Colonic mucosa (tissue), 4 donors: ENCODE measurements around the gene SCP2. TPM values are rescaled to one million over a fixed set of nuclear protein-coding genes. Genes with fewer than 3 reads are reported as not detected.

Experiments
- DNase-seq: peaks from one replicate; pipeline ENCODE4 v3.0.0-alpha.2; 2020
- H3K27ac ChIP-seq: fragments of 200-600 bp; one replicate; pipeline ENCODE4 v1.8.0; 2021
- H3K27me3 ChIP-seq: fragments of 200-600 bp; one replicate; pipeline ENCODE4 v1.8.0; 2021
- H3K36me3 ChIP-seq: fragments of 200-600 bp; one replicate; pipeline ENCODE4 v1.8.0; 2021
- H3K4me1 ChIP-seq: fragments of 200-600 bp; one replicate; pipeline ENCODE4 v1.8.0; 2021; ENCODE audit warnings: mild to moderate bottlenecking
- H3K4me3 ChIP-seq: fragments of 200-600 bp; one replicate; pipeline ENCODE4 v1.8.0; 2021
- H3K9ac ChIP-seq, 2 donors: one replicate each; pipeline ENCODE4 v1.7.0; 2013; ENCODE audit warnings: control low read depth in 2 of 2, low read depth in 2 of 2, low read length in 2 of 2
- H3K9me3 ChIP-seq: fragments of 200-600 bp; one replicate; pipeline ENCODE4 v1.8.0; 2021
- intact Hi-C: fragments of 100-400 bp; cut with DNase I; formaldehyde crosslinking; loops from one replicate; pipeline ENCODE4 v1.14.1; 2022
- total RNA-seq, 2 donors: library from RNA; stranded (reverse); fragmentation: NEBNext Ultra II Directional in 1 of 2; extraction: Animal tissue kit (Norgen Biotek cat#: 25700) in 1 of 2; gene quantifications; one replicate each; pipeline ENCODE4 v1.2.1, GENCODE V29; 2021
- TF ChIP-seq, protein P1 (sequence below): fragments of 200-600 bp; IDR thresholded peaks from one replicate; pipeline ENCODE4 v1.8.0; 2022; ENCODE audit warnings: antibody characterized with exemption, mild to moderate bottlenecking
- donor health status: healthy.
- donor health status: DM: no; HTN: no; CAD: no.
- donor health status: DM: no; HTN: no; CAD: no.

The SCP2 gene
- total RNA-seq, 2 donors from 2014 or later: 178 to 325 TPM

GRCh38 chr1:52913537-52913936 is 13.5 kb upstream of the SCP2 start:
- H3K27ac ChIP-seq: no peak overlapping the region
- no peaks in the 10 kb centered on the region for H3K4me1 ChIP-seq
- H3K4me3 ChIP-seq: no peak overlapping the region
- H3K9me3 ChIP-seq: no peaks in the 10 kb centered on the region
- no peaks in the 10 kb centered on the region for H3K27me3 ChIP-seq
- intact Hi-C loops: no loop called here
- no peaks in the 10 kb centered on the region for H3K36me3 ChIP-seq
- DNase-seq: no peak
- no peak overlapping the region for H3K9ac ChIP-seq
- TF ChIP-seq, protein P1, sequence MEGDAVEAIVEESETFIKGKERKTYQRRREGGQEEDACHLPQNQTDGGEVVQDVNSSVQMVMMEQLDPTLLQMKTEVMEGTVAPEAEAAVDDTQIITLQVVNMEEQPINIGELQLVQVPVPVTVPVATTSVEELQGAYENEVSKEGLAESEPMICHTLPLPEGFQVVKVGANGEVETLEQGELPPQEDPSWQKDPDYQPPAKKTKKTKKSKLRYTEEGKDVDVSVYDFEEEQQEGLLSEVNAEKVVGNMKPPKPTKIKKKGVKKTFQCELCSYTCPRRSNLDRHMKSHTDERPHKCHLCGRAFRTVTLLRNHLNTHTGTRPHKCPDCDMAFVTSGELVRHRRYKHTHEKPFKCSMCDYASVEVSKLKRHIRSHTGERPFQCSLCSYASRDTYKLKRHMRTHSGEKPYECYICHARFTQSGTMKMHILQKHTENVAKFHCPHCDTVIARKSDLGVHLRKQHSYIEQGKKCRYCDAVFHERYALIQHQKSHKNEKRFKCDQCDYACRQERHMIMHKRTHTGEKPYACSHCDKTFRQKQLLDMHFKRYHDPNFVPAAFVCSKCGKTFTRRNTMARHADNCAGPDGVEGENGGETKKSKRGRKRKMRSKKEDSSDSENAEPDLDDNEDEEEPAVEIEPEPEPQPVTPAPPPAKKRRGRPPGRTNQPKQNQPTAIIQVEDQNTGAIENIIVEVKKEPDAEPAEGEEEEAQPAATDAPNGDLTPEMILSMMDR: no peak

DNA sequence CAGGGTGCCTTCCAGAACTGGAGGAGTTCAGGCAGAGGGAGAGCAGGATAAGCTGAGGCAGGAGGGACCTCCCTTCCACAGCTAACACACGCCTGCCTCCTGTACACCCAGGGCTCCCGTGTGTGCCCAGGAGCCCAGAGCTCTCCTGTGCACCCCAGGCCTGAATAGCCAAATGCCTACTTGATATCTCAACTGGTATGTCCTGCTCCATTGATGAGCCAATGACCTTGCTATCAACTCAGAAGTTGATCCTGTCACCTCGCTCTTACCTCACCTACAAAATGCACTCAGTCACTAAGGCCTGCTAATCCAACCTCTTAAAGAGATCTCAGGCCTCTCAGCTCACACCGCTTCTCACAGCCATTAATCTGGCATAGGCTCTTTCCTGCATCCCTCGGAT is 12.6 kb upstream of the SCP2 start:
- TF ChIP-seq, protein P1: no peak
- H3K27ac ChIP-seq: no peak overlapping the region
- H3K9ac ChIP-seq: no peak overlapping the region
- intact Hi-C loops: no loop called here
- H3K4me3 ChIP-seq: no peak overlapping the region
- H3K4me1 ChIP-seq: no peaks in the 10 kb centered on the region
- no peaks in the 10 kb centered on the region for H3K27me3 ChIP-seq
- H3K9me3 ChIP-seq: no peaks in the 10 kb centered on the region
- no peak for DNase-seq
- H3K36me3 ChIP-seq: no peaks in the 10 kb centered on the region

DNA sequence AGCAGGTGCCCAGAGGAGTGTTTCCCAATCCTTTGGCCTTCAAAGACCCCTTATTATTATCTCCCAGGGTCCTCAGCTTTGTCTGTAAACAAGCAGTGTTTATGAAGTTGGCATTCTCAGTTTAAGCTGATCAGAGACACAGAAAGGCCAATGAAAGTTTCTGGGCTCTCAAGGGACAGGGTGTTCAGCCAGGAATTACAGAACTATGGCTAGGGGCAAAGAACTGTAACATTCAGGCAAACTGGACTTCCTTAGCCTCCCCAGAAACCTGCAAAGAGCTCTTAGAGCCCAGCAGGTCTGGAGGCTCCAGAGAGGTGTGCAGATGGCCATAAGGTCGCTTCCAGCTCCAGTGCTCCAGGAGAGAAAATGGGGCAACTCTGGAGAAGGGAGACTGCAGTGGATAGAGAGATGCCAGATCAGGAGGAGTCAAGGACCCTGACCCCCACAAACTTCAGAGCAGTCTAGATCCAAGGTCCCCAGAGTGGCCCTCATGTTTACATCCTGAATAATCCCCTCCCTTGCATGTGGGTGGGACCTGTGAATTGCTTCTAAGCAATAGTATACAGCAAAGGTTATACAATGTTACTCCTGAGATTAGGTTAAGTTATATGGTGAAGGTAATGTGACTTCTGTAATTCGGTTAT is 11.7 kb upstream of the SCP2 start:
- H3K36me3 ChIP-seq: no peaks in the 10 kb centered on the region
- H3K9me3 ChIP-seq: no peaks in the 10 kb centered on the region
- no peak overlapping the region for H3K27ac ChIP-seq
- no peaks in the 10 kb centered on the region for H3K4me1 ChIP-seq
- H3K9ac ChIP-seq: no peak overlapping the region
- no peak overlapping the region for H3K4me3 ChIP-seq
- no peak for DNase-seq
- TF ChIP-seq, protein P1: no peak
- no peaks in the 10 kb centered on the region for H3K27me3 ChIP-seq
- intact Hi-C loops: no loop called here

GRCh38 chr1:52915855-52916220 is 11.2 kb upstream of the SCP2 start:
- Histone ChIP-seq H3K27me3 (no peaks in the 10 kb centered on the region), H3K4me3 (no peak overlapping the region), H3K4me1 (no peaks in the 10 kb centered on the region), H3K27ac (no peak overlapping the region), H3K9me3 (no peaks in the 10 kb centered on the region), H3K9ac (no peak overlapping the region), H3K36me3 (no peaks in the 10 kb centered on the region)
- TF ChIP-seq, protein P1: no peak
- intact Hi-C loops: no loop called here
- no peak for DNase-seq

DNA sequence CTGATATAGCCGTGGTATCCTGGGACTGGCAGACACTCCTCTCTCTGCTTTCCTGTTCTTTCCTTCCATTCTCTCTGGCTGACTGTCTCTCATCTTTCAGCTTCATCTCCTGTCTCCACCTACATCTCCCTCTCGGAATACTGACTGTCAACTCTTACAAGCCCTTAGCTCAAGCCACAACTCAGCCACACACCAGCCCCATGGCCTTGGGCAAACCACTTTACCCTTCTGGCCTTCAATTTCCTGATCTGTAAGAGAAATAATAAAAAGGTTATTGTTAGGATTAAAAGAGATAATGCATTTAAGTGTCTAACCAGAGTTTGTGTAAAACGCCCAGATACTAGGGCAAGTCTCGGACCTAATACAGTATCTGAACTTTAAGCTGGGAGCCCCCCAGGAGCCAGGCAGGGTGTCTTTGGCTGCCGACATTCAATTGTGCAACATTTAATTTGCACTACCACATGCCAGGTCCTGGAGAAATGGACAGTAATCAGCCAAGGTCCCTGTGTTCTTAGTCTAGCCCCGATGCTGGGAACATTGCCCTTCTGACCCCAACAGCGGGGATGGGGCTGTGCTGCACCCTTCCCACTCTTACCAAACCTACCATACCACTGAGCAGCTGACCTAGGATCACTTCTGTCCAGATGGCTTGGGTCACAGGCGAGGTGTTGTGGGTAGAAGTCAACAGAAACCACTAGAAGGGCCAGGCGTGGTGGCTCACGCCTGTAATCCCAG is 10.7 kb upstream of the SCP2 start:
- DNase-seq: no peak
- Histone ChIP-seq H3K27ac (no peak overlapping the region), H3K4me1 (no peaks in the 10 kb centered on the region), H3K36me3 (no peaks in the 10 kb centered on the region), H3K4me3 (no peak overlapping the region), H3K9me3 (no peaks in the 10 kb centered on the region), H3K27me3 (no peaks in the 10 kb centered on the region), H3K9ac (no peak overlapping the region)
- intact Hi-C loops: no loop called here
- TF ChIP-seq, protein P1: no peak
